Iris pigment epithelial cell (primary cell): Measurements from ENCODE around the gene PIK3R1.

Experiments
- DNase-seq: peaks from one replicate; pipeline ENCODE4 v3.0.0-alpha.2; 2011; ENCODE audit warnings: low read depth

The PIK3R1 gene

DNA sequence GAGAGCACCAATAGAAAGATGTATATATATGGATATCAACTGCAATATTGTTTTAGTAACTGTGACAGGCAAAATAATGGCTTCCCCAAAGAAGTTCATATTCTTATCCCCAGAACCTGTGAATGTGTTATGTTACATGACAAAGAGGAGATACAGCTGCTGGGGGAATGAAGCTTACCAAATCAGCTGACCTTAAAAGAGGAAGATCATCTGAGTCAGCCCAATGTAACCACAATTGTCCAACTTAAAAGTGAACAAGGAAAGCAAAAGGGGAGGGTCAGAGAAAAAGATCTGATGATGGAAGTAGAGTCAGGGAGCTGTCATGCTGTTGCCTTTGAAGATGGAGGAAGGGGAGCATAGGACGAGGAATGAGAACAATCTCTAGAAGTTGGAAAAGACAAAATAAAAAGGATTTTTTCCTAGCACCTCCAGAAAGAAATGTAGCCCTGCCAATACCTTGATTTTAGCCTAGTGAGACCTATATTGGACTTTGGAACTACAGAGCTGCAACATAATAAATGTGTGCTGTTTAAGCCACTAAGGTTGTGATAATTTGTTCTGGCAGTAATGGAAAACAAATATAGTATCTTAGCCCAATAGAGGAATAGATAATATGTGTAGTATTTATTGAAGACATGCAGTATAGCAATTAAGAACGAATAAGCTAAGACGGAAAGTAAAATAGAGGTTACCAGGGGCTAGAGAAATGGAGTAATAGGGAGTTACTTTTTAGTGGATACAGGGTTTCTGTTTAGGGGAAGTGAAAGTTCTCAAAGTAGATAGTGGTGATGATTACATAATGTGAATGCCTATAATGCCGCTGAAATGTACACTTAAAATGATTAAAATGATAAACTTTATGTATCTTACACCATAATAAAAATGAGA lies 115.9 kb downstream of the PIK3R1 start:
- DNase-seq, result peak; percentile 78

GRCh38 chr5:68332080-68332451 lies 116.5 kb downstream of the PIK3R1 start:
- DNase-seq, result no peak

GRCh38 chr5:68332556-68332955 lies 117.0 kb downstream of the PIK3R1 start:
- peak; percentile 48 for DNase-seq

DNA sequence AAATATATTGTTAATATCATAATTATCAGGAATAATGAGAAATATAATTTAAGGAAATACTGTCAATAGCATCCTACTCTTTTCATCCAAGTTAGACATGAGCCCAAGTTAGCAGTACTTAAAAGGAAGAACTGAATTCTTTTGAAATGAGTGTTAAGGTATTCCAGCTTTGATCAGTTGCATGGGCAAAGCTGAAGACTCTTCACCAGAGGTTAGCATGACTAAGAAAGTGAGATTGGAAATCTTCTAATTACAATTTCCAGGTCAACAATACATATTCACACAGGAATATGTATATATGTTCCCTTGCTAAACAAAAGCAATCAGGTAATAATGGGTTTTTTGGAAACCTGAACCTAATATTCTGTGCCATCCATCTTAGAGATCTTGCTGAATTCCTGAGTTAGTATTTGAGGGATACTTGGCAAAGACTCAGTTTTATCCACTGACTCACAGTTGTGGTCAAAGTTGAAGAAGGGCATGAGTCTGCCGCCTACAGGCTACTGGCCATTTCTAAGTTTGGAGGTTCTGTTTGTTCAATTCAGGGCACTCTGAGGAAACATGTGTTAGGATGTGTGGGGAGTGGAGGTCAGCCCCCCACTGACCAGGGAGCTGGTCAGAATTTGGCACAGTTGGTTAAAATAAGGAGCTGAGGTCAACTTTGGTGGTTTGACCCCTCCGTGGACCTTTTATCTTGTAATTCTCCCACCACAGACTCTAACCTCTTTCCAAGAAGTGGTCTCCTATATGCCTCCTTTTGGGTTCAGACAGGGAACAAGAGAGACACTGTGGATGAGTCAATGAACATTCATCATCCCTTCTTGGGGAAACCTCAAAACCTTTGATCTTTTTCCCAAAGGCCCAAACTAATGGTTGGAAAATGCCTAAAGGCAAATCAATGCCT lies 118.3 kb downstream of the PIK3R1 start:
- peak; percentile 85 for DNase-seq

- DNase-seq, result no peak
Observed at GRCh38 chr5:68334553-68334886, 119.0 kb downstream of the PIK3R1 start.

- DNase-seq, result no peak
Observed at GRCh38 chr5:68335075-68335474, 119.5 kb downstream of the PIK3R1 start.

DNA sequence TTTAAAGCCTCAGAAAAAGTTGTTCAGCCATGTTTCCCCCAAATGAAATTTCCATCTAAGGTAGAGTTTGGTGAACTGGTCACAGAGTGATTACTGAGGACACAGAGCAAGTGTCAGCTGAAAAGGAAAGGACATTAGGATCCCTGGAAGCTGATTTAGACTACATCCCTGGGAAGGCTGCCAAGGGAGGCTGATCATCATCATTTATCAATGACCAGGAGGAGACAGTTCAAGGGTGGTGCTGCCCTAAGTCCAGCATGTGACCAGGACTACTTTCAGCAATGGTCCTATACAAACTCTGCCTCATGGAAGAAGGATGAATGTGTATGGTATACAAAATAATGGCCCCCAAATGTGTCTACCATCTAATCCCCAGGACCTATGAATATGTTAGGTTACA lies 120.6 kb downstream of the PIK3R1 start:
- no peak for DNase-seq

DNA sequence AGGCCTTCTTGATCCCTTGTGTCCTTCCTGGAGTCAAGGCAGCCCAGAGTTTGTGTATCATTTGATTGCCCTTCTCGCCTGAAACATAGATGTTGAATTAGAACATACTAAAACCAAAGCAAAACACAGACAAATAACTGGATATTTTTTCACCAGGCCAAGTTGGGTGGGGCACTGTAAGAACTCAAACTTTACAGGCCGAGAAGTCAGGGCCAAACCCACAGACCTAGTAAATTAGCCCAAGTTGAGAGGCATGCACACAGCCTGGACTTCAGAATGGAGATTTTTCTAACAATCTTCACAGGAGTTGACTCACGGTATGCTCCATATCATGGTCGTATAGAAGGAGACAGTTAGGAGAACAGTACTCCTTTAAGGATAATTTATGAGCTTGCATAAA lies 121.7 kb downstream of the PIK3R1 start:
- no peak for DNase-seq

- DNase-seq, result peak; percentile 67
Observed at GRCh38 chr5:68339921-68340321, 124.4 kb downstream of the PIK3R1 start.

- no peak for DNase-seq
Observed at GRCh38 chr5:68341006-68341405, 125.5 kb downstream of the PIK3R1 start.

DNA sequence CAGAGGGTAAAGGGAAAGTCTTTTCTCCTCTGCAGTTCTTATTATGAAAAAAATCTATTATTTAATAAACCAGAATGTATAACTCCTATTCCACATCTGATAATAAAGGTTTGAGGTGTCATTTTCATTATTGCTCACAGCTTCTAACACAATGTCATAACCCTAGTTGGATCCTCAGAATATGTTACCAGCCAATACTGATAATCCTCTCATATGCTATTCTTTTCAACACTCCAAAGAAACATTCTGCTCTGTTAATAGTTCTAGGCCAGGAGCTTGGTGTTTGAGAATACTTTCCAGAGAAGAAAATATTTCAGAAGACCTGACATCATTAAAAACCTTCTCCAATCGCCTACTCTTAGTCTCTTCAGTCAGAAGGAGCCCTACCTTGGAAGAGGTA lies 127.1 kb downstream of the PIK3R1 start:
- no peak for DNase-seq

DNA sequence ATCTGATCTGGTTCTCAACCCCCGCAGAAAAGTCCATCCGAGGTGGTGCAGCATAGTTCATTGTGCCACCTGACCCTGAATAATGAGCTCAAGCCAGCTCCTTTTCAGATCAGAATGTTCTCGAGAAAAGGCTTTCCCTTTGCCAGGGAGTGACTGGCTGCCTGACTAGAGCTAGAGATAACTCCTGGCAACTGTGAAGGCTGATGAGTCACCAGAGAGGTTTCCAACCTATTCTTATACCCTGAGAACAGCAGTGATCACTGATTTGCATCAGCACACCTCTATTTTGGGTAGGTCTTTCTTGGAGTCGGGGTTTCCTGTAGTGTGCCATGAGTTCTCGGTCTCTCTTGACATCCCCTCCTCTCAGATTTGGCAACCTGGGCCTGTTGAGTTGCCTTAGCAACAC lies 127.9 kb downstream of the PIK3R1 start:
- DNase-seq, result peak; percentile 94

DNA sequence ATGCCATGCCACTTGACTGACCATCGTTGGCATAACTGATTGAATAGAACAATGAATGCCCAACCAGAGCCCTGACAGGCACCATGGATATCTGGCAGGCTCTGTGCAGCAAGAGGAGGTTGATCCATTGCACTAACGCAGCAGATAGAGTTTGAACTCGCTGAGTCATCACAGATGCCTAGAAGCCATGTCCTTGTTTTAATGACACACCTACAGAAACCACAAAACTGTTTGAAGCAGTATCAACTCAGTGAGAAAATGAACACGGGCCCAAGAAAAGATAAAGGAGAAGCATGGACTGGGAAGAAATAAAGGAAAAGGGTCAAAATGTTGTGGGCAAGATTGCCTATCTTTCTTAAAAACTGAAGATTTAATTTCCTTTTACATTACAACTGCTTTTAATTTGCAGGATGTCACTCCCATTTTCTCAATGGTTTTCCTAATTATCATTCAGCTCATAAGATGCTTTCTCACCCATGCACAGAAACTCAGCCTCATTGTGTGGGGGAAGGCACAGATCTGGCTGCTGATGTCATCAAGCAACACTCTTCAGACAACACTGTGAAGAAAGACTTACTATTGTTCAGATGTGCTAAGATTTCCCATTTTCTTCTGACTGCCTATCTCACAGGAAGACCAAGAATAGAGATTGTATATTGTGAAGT lies 129.0 kb downstream of the PIK3R1 start:
- peak; percentile 77 for DNase-seq

- peak; percentile 49 for DNase-seq
Observed at GRCh38 chr5:68345171-68345570, 129.6 kb downstream of the PIK3R1 start.

- no peak for DNase-seq
Observed at GRCh38 chr5:68345582-68345981, 130.0 kb downstream of the PIK3R1 start.

GRCh38 chr5:68347536-68347935 lies 132.0 kb downstream of the PIK3R1 start:
- no peak for DNase-seq

DNA sequence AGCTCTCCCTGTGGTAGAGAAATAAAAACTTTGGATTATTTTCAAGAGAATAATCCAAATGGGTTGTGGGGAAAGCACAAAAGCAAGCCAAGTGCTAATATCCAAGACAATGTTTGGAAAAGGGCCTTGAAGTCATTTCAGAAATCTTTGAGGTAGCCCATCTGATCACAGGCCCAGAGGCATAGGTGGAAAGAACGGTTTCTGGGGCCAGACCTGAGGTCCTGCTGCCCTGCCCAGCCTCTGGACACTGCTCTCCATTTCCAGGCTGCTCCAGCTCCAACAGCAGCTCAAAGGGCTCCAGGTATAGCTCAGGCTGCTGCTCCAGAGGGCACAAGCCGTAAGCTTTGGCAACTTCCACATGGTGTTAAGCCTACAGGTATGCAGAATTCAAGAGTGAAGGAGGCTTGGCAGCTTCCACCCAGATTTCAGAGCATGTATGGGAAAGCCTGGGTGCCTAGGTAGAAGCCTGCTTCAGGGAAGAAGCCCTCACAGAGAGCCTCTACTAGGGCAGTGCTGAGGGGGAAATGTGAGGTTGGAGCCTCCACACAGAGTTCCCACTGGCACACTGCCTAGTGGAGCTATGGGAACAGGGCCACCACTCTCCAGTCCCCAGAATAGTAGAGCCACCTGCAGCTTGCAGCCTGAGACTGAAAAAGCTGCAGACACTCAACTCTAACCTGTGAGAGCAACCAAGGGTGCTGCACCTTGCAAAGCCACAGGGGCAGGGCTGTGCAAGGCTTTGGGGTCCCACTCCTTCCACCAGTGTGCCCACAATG lies 133.1 kb downstream of the PIK3R1 start:
- no peak for DNase-seq

DNA sequence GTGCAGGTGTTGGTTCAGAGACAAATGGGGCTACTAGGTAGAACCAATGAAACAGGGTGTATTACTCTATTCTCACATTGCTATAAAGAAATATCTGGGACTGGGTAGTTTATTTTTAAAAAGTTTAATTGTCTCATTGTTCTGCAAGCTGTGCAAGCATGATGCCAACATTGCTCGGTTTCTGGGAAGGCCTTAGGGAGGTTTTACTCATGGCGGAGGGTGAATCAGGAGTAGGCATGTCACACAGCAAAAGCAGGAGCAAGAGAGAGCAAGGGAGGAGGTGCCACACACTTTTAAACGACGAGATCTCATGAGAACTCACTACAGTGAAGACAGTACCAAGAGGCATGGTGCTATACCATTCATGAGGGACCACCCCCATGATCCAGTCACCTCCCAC lies 134.6 kb downstream of the PIK3R1 start:
- no peak for DNase-seq
